H7 (cell line): Measurements from ENCODE around the gene TP53INP2. TPM values are rescaled to one million over a fixed set of nuclear protein-coding genes. Genes with fewer than 3 reads are reported as not detected.

Experiments
- DNase-seq: peaks from one replicate; pipeline ENCODE4 v3.0.0; 2012
- H3K27me3 ChIP-seq: 2 replicates; pipeline ENCODE4 v1.6.0; 2011; ENCODE audit warnings: mild to moderate bottlenecking, low read length; ENCODE audit not compliant: control insufficient read depth, insufficient read depth
- H3K36me3 ChIP-seq: replicated peaks from 2 replicates; pipeline ENCODE4 v1.5.1; 2011; ENCODE audit warnings: low read length; ENCODE audit not compliant: control insufficient read depth, insufficient read depth
- H3K4me3 ChIP-seq: 2 replicates; pipeline ENCODE4 v1.5.1; 2011; ENCODE audit warnings: low read depth, mild to moderate bottlenecking, control low read depth, low read length, moderate library complexity; ENCODE audit not compliant: insufficient read depth
- total RNA-seq: library from RNA; depleted of rRNA; stranded (reverse); fragments of >200 nt; shearing (Covaris generic); gene quantifications from 2 replicates; pipeline ENCODE4 v1.2.3, GENCODE V29; 2014

Gene TP53INP2
- total RNA-seq, 1 experiment from 2014 or later = 2.4 TPM

- DNase-seq = no peak
- Histone ChIP-seq H3K27me3 (no peaks in the 10 kb centered on the region), H3K4me3 (no peak overlapping the region), H3K36me3 (no peaks in the 10 kb centered on the region)
These were observed 28.4 kb downstream of the TP53INP2 start for GRCh38 chr20:34732523-34732922.

- no peak overlapping the region for H3K4me3 ChIP-seq
- H3K36me3 ChIP-seq = no peaks in the 10 kb centered on the region
- H3K27me3 ChIP-seq = no peaks in the 10 kb centered on the region
These were observed 32.1 kb downstream of the TP53INP2 start for GRCh38 chr20:34736106-34736735.

GRCh38 chr20:34743039-34743438 lies 38.9 kb downstream of the TP53INP2 start:
- DNase-seq = no peak
- H3K4me3 ChIP-seq = no peak overlapping the region
- H3K36me3 ChIP-seq = no peaks in the 10 kb centered on the region
- H3K27me3 ChIP-seq = no peaks in the 10 kb centered on the region

More at GRCh38 chr20:34736106-34736735, 32.1 kb downstream of the TP53INP2 start:
- DNase-seq = no peak

GRCh38 chr20:34744340-34744739 lies 40.2 kb downstream of the TP53INP2 start:
- Histone ChIP-seq H3K36me3 (no peaks in the 10 kb centered on the region), H3K27me3 (no peaks in the 10 kb centered on the region), H3K4me3 (no peak overlapping the region)
- DNase-seq = no peak

- Histone ChIP-seq H3K27me3 (no peaks in the 10 kb centered on the region), H3K36me3 (no peaks in the 10 kb centered on the region), H3K4me3 (no peak overlapping the region)
- no peak for DNase-seq
These were observed 40.7 kb downstream of the TP53INP2 start for GRCh38 chr20:34744847-34745246.

GRCh38 chr20:34746674-34747073 lies 42.5 kb downstream of the TP53INP2 start:
- Histone ChIP-seq H3K4me3 (no peak overlapping the region), H3K36me3 (no peaks in the 10 kb centered on the region), H3K27me3 (no peaks in the 10 kb centered on the region)
- DNase-seq = no peak

GRCh38 chr20:34747479-34747878 lies 43.3 kb downstream of the TP53INP2 start:
- no peak overlapping the region for H3K4me3 ChIP-seq
- H3K27me3 ChIP-seq = no peaks in the 10 kb centered on the region
- H3K36me3 ChIP-seq = no peaks in the 10 kb centered on the region
- no peak for DNase-seq

- Histone ChIP-seq H3K27me3 (no peaks in the 10 kb centered on the region), H3K4me3 (no peak overlapping the region), H3K36me3 (no peaks in the 10 kb centered on the region)
- DNase-seq = no peak
These were observed 44.6 kb downstream of the TP53INP2 start for GRCh38 chr20:34748709-34749108.

GRCh38 chr20:34750484-34750883 lies 46.3 kb downstream of the TP53INP2 start:
- DNase-seq = no peak
- Histone ChIP-seq H3K4me3 (no peak overlapping the region), H3K36me3 (no peaks in the 10 kb centered on the region)

GRCh38 chr20:34751453-34751852 lies 47.3 kb downstream of the TP53INP2 start:
- H3K36me3 ChIP-seq = no peaks in the 10 kb centered on the region

More at GRCh38 chr20:34750484-34750883, 46.3 kb downstream of the TP53INP2 start:
- no peaks in the 10 kb centered on the region for H3K27me3 ChIP-seq

GRCh38 chr20:34753706-34754461 lies 49.7 kb downstream of the TP53INP2 start:
- DNase-seq = peak; percentile 28
- no peaks in the 10 kb centered on the region for H3K27me3 ChIP-seq
- peaks cover 2% of the 10 kb centered on the region for H3K36me3 ChIP-seq
- no peak overlapping the region for H3K4me3 ChIP-seq

More at GRCh38 chr20:34751453-34751852, 47.3 kb downstream of the TP53INP2 start:
- Histone ChIP-seq H3K4me3 (no peak overlapping the region), H3K27me3 (no peaks in the 10 kb centered on the region)
- DNase-seq = no peak

- Histone ChIP-seq H3K4me3 (no peak overlapping the region), H3K36me3 (peaks cover 2% of the 10 kb centered on the region), H3K27me3 (no peaks in the 10 kb centered on the region)
- DNase-seq = peak; percentile 65
These were observed 50.5 kb downstream of the TP53INP2 start for GRCh38 chr20:34754611-34755010.

GRCh38 chr20:34755367-34755766 lies 51.2 kb downstream of the TP53INP2 start:
- Histone ChIP-seq H3K36me3 (peaks cover 2% of the 10 kb centered on the region), H3K27me3 (no peaks in the 10 kb centered on the region), H3K4me3 (no peak overlapping the region)
- DNase-seq = no peak

- Histone ChIP-seq H3K36me3 (peaks cover 2% of the 10 kb centered on the region), H3K27me3 (no peaks in the 10 kb centered on the region), H3K4me3 (no peak overlapping the region)
- no peak for DNase-seq
These were observed 57.9 kb downstream of the TP53INP2 start for GRCh38 chr20:34762031-34762555.
